ENCODE results near the gene EIPR1.

GRCh38 chr2:3238951-3239841, 138.4 kb downstream of the EIPR1 start:
- no peak for TF ChIP-seq POLR2A (IDR thresholded peaks at IDR 0.05)
- TF ChIP-seq CTCF (IDR thresholded peaks at IDR 0.05), result no peak
